GM12874 (cell line): ENCODE measurements around the gene SOWAHD.
A peak's percentile ranks its signal among the peaks of the same experiment; 100 is the strongest.

Experiments
- TF ChIP-seq, protein P1 (sequence below): IDR thresholded peaks from 2 replicates; pipeline ENCODE4 v1.5.1; 2011; ENCODE audit warnings: low read depth, mild to moderate bottlenecking, control low read depth, low read length, moderate library complexity; ENCODE audit not compliant: insufficient read depth

Gene SOWAHD

DNA sequence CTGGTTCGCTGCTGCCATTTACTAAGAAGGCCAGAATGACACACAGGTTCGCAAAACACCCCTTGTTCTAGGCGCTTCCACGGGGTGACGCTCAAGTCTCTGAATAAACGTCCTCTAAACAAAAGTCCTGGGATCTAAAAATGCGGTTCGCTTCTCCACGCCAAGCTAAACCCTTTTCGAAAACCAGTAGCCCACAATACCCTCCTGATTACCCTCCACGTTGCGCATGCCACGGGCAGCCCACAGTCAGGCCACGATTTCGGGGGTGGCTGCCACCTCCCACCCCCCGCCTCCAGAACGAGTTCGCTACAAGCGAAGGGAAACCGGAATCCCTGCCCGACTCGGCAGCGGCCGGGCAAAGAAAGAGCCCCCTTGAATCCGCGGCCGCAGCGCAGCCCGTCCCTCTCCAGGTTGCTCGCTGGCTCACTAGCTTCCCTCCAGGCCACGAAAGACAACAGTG is 32.6 kb downstream of the SOWAHD start:
- TF ChIP-seq, protein P1, sequence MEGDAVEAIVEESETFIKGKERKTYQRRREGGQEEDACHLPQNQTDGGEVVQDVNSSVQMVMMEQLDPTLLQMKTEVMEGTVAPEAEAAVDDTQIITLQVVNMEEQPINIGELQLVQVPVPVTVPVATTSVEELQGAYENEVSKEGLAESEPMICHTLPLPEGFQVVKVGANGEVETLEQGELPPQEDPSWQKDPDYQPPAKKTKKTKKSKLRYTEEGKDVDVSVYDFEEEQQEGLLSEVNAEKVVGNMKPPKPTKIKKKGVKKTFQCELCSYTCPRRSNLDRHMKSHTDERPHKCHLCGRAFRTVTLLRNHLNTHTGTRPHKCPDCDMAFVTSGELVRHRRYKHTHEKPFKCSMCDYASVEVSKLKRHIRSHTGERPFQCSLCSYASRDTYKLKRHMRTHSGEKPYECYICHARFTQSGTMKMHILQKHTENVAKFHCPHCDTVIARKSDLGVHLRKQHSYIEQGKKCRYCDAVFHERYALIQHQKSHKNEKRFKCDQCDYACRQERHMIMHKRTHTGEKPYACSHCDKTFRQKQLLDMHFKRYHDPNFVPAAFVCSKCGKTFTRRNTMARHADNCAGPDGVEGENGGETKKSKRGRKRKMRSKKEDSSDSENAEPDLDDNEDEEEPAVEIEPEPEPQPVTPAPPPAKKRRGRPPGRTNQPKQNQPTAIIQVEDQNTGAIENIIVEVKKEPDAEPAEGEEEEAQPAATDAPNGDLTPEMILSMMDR = 0 out of 2 replicates have a peak, but pooled peaks have one; percentile 15

GRCh38 chrX:119791437-119792231 is 33.2 kb downstream of the SOWAHD start, which contains the start of gene RPL39:
Gene RPL39 (minus strand): TSS chrX:119791630. CDS start chrX:119791576, 54 bp downstream.
- TF ChIP-seq, protein P1 = no peak

DNA sequence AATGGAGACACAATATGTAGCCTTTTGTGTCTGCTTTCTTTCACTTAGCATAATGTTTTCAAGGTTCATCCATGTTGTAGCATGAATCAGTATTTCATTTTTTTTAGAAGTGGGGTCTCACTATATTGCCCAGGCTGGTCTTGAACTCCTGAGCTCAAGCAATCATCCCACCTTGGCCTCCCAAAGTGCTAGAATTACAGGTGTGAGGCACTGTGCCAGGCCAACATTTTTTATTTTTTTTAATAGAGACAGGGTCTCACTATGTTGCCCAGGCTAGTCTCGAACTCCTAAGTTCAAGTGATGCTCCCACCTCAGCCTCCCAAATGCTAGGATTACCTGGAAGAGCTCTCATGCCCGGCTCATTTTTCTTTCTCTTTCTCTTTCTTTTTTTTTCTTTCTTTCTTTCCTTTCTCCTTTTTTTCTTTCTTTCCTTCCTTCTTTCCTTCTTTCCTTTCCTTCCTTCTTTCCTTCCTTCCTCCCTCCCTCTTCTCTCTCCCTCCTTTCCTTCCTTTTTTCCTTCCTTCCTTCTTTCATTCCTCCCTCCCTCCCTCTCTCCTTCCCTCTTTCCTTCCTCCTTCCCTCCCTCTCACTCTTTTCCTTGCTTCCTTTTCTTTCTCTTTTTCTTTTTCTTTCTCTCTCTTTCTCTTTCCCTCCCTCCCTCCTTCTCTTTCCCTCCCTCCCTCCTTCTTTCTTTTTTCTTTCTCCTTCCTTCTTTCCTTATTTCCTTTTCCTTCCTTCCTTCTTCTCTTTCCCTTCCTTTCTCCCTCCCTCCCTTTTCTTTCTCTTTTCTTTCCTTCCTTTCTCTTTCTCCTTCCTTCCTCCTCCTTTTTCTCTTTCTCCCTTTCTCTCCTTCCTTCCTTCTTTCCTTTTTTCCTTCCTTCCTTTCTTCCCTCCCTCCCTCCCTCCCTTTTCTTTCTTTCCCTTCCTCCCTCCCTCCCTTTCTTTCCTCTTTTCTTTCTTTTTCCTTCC is 43.1 kb downstream of the SOWAHD start:
- TF ChIP-seq, protein P1 = no peak

- TF ChIP-seq, protein P1 = no peak
These were observed 44.2 kb downstream of the SOWAHD start for GRCh38 chrX:119802546-119802945.

DNA sequence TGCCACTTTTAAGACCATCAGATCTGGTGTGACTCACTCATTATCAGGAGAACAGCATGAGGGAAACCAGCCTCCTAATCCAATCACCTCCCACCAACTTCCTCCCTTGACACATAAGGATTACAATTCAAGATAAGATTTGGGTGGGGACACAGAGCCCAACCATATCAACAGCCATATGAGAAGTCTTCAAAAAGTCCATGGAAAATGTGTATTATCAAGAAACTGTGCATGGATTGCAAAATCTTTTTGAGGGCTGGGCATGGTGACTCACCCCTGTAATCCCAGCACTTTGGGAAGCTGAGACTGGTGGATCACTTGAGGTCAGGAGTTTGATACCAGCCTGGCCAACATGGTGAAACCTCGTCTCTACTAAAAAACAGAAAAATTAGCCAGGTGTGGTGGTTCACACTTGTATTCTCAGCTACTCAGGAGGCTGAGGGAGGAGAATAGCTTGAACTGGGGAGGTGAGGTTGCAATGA is 50.8 kb downstream of the SOWAHD start:
- TF ChIP-seq, protein P1 = no peak
